GM18511 (cell line): ENCODE measurements around the gene GSKIP.

ENCODE experiments used
- ATAC-seq: cut with Tn5 transposase; IDR thresholded peaks from one replicate; pipeline ENCODE4 v1.9.1; 2021; ENCODE audit warnings: mild to moderate bottlenecking, moderate library complexity; ENCODE audit not compliant: unreplicated experiment

Gene GSKIP

DNA sequence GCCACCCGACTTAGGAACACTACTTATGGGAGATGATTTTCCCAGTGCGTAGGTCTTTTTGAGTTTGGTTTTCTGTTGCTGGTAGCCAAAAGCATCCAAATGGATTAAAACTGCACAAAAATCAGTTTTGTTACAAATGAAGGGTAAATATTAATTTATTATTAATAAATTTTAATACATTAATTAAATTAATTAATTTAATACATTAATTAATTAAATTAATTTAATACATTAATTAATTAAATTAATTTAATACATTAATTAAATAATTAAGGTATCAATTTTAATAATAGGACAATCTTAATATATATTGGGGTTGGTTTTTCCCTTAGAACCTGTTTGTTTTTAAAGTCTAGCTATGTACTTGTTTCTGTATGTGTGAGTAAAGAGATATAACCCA, 52.2 kb downstream of the GSKIP start:
- ATAC-seq, result no peak

DNA sequence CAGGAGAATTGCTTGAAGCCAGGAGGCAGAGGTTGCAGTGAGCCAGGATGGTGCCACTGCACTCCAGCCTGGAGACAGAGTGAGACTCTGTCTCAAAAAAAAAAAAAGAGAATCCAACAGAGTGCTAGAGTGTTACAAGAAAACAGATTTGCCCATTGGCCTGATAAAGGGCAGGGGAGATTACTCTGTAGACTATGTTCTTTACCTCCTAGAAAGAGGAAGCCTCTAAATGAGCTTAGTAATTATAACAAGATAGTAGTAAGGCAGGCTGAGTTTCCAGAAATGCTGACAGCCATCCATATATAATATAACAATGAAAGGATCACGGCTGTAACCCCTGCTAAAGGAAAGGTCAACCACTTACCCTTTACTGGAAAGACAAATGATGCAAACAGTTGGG, 53.0 kb downstream of the GSKIP start:
- ATAC-seq, result no peak

DNA sequence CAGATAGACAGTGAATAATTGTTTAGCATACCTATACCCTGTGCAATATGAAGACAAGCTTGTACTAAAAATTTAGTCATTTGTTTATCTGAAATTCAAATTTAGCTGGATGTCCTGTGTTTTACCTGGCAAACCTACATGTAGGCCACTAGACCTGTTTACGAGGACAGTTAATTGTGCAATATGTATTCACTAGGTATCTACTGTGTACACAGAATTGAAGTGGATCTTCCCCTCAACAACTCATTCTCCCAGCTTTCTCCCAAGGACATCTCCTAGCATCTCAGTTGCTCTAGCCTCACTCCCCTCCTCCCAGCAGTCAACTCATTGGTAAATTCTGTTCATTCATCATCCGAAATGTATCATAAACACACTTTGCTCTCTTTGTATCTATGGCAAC, 53.9 kb downstream of the GSKIP start:
- ATAC-seq, result no peak

DNA sequence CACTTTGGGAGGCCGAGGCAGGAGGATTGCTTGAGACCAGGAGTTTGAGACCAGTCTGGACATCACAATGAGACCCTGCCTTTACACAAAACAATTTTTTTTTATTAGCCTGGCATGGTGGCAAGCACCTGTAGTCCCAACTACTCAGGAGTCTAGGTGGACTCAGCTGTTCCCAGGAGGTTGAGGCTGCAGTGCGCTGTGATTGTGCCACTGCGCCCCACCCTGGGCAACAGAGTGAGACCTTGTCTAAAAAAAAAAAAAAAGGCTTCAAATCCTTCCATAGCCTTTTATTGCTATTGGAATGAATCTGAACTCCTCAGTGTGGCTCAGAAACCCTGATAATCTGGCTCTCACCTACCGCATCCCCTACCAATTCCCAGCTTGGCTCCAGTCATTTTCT, 54.7 kb downstream of the GSKIP start:
- no peak for ATAC-seq

DNA sequence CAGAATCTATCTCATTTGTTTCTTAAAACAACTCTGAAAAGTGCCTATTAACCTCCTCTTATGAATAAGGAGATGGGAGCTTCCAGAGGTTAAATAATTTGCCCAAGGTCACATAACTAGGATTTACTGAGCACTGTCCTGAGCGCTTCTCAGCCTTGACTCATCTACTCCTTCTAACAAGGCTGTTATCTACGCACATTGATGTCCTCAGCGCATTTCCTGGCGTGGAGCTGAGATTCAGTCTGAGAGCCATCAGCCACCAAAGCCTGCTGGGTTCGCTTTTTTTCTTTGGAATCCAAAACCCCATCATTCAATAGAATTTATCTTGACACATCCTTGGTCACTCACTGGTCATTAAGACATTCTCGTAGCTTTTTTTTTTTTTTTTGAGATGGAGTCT, 57.9 kb downstream of the GSKIP start:
- no peak for ATAC-seq

DNA sequence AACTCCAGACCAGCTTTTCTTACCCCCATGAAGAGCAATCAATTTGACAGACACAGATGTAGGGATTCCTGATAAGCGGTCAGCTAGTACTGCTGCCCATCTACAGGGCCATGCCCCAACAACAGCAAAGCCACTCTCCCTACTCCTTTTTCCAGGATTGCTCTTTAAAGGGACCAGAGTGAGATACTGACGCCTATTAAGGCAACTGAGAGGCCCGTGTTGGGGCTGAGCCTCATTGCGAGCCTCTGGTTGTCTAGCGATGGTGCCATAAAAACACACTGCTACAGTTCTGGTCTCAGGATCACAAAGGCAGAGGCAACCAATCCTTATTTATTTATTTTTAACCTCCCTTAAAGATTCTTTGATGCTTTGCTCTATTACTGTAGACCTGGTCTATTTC, 59.7 kb downstream of the GSKIP start:
- ATAC-seq, result no peak

DNA sequence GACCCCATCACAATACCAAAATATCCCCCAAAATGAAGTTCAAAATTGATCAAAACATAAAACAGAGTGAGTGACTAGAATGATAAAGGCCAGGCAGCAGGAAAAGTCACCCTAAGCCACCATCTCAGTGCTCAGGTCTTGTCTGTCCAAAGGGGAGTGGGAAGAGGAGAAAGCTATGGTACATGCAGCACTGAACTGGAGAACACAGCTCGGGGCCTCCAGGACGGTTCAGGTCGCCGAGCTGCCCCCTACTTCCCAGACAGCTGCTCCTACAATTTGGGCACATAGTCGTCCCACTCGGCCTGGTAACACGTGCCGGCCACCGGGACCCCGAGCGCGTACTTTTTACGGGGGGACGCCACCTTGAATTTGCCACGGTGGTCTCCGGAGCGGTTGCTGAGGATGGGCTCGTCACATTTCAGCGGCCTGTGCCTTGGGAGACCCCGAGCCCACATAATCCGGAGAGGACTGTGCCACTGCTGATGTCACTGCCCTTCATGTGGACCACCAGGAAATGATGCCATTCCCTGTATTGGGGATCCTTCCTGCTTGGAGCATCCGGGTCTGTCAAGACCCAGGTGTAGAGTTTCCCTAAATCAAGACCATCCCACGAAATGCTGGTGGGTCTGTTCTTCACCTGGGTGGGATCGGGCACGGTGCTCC, 60.3 kb downstream of the GSKIP start:
- ATAC-seq, result no peak

DNA sequence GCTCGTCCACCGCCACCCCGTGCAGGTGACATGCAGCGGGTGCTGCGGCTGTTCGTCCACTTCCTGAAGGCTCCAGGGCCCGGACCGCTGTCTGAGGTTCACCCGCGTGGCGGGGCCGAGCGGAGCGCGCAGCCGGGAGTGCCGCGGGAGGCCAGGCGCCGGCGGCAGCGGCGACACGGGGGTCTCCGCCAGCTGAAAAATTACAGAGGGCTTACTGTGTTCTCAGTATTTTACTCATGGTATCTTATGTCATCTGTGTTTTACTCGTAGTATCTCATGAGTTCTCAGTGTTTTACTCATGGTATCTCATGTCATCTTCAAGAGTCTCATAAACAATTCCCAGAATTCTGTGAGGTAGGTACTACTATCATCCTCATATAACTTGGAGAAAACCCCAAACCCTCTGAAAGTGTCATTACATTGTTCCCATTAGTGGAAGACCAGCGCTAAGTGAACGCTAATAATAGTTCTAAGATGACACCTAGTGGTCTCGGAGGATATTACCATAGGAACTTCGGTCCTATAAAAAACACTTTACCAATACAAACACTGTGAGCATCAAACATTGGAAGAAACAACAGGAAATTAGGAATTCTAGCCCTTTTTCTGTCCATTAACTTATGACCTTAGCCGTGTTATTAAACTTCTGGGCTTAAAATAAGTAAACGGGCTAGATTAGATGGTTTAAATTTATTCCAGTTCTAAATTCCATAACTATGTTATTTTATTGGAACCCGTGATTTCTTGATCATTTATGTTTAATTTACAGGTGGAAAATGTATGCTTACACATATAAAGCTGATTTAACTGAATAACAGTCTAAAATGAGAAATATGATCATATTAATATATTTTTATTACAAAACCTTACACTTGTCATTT, 61.0 kb downstream of the GSKIP start:
- peak; percentile 86 for ATAC-seq

DNA sequence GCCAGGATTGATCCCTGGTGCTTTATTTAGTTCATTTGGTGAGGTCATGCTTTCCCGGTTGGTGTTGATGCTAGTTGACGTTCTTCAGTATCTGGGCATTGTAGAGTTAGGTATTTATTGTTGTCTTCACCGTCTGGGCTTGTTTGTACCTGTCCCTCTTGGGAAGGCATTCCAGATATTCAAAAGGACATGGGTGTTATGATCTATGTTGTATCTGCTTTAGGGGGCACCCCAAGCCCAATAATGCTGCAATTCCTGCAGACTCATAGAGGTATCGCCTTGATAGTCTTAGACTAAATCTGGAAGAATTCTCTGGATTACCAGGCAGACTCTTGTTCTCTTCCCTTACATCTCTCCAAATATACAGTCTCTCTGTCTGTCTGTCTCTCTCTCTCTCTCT, 70.7 kb downstream of the GSKIP start:
- no peak for ATAC-seq
